ENCODE results near the gene DDX39A.

The DDX39A gene

DNA sequence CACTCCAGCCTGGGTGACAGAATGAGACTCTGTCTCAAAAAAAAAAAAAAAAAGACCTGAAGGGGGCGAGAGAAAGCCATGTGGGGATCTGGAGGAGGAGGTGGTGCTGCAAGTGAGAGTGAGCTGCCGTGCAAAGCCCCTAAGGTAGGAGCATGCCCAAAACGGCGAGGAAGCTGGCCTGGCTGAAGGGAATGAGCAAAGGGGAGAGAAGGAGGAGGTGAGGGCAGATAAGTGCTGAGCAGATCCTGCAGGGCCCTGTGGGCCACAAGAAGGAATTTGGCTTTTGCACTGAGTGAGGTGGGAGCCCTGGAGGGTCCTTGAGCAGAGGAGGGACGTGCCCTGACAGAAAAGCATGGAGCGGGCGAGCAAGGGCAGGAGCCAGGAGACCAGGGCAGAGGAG lies 57.3 kb downstream of the DDX39A start:
- DNase-seq = no peak
